B cell (primary cell): ENCODE measurements around the gene DUS4L. TPM values are rescaled to one million over a fixed set of nuclear protein-coding genes. Genes with fewer than 3 reads are reported as not detected.

Experiments
- ATAC-seq: fragments of 200-7000 bp; cut with Tn5 transposase; one replicate; pipeline ENCODE4 v1.10.0; 2021; ENCODE audit warnings: low read depth, mild to moderate bottlenecking, moderate number of reproducible peaks, moderate library complexity
- CTCF ChIA-PET: fragments of 350-600 bp; sonication (Branson Sonifier 250); formaldehyde crosslinking; loops from one replicate; lab custom pipeline; 2021; ENCODE audit warnings: antibody characterized with exemption, inconsistent platforms; lab: Charles Lee
- POLR2A ChIA-PET: fragments of 350-600 bp; sonication (Branson Sonifier 250); formaldehyde crosslinking; loops from one replicate; lab custom pipeline; 2021; ENCODE audit warnings: antibody characterized with exemption; lab: Charles Lee
- DNase-seq: peaks from one replicate; pipeline ENCODE4 v3.0.0; 2013
- H2AFZ ChIP-seq: 2 replicates; pipeline ENCODE4 v1.6.1; 2012; ENCODE audit warnings: mild to moderate bottlenecking, low read depth, low read length; ENCODE audit not compliant: insufficient read depth, poor library complexity, severe bottlenecking
- H3K27ac ChIP-seq, 2 donors: 1 replicate in 1 of 2; 2 replicates in 1 of 2; pipeline ENCODE4 v1.5.1; 2012 to 2013; ENCODE audit warnings: low read length in 2 of 2, mild to moderate bottlenecking in 2 of 2, moderate library complexity in 1 of 2
- H3K27me3 ChIP-seq, 4 experiments: fragments of 200-600 bp in 1 of 4; sonication (generic) in 1 of 4; replicated peaks in 1 of 4; 1 replicate in 2 of 4; 2 replicates in 2 of 4; pipeline versions ENCODE4 v1.6.1 to v1.7.0; 2013 to 2016; ENCODE audit warnings: low read length in 3 of 4, mild to moderate bottlenecking in 2 of 4, mixed read lengths in 1 of 4, moderate library complexity in 1 of 4; ENCODE audit not compliant: insufficient read depth in 4 of 4, control insufficient read depth in 3 of 4; ENCODE audit errors: control extremely low read depth in 1 of 4
- H3K36me3 ChIP-seq, 2 experiments: replicated peaks in 1 of 2; 1 replicate in 1 of 2; 2 replicates in 1 of 2; pipeline versions ENCODE4 v1.6.1 to v1.7.1; 2013; ENCODE audit warnings: low read length in 1 of 2; ENCODE audit not compliant: insufficient read depth in 2 of 2, control insufficient read depth in 1 of 2; ENCODE audit errors: control extremely low read depth in 1 of 2, extremely low read depth in 1 of 2
- H3K4me1 ChIP-seq, 2 donors: fragments of 200-600 bp in 1 of 2; sonication (generic) in 1 of 2; 1 replicate in 1 of 2; 2 replicates in 1 of 2; pipeline versions ENCODE4 v1.5.1 to v1.6.1; 2013 to 2017; ENCODE audit warnings: low read length in 2 of 2; ENCODE audit not compliant: control insufficient read depth in 2 of 2, insufficient read depth in 2 of 2
- H3K4me2 ChIP-seq: replicated peaks from 2 replicates; pipeline ENCODE3; 2012; ENCODE audit warnings: mild to moderate bottlenecking, low read depth, low read length; ENCODE audit not compliant: poor library complexity, severe bottlenecking
- H3K4me3 ChIP-seq, 5 experiments: fragments of 200-600 bp in 1 of 5; sonication (generic) in 1 of 5; 1 replicate in 3 of 5; 2 replicates in 2 of 5; pipeline versions ENCODE4 v1.5.1 to v1.7.0; 2011 to 2016; ENCODE audit warnings: low read length in 4 of 5, mild to moderate bottlenecking in 4 of 5, low read depth in 2 of 5, control low read depth in 1 of 5, moderate library complexity in 1 of 5; ENCODE audit not compliant: insufficient read depth in 1 of 5; ENCODE audit errors: control extremely low read depth in 1 of 5, extremely low read depth in 1 of 5
- H3K79me2 ChIP-seq: fragments of 200-600 bp; sonication (generic); one replicate; pipeline ENCODE4 v1.6.0; 2016; ENCODE audit warnings: low read length; ENCODE audit not compliant: control insufficient read depth, insufficient read depth
- H3K9ac ChIP-seq: fragments of 200-600 bp; sonication (generic); 2 replicates; pipeline ENCODE4 v1.6.1; 2017; ENCODE audit warnings: mild to moderate bottlenecking, low read length, moderate library complexity
- H3K9me3 ChIP-seq, 3 donors: one replicate each; pipeline versions ENCODE4 v1.6.1 to v1.7.1; 2013; ENCODE audit warnings: low read length in 2 of 3; ENCODE audit not compliant: control insufficient read depth in 2 of 3, insufficient read depth in 1 of 3; ENCODE audit errors: control extremely low read depth in 1 of 3
- H4K20me1 ChIP-seq: 2 replicates; pipeline ENCODE4 v1.6.0; 2012; ENCODE audit warnings: mild to moderate bottlenecking, low read length; ENCODE audit not compliant: insufficient read depth, control insufficient read depth, poor library complexity, severe bottlenecking
- H3K27ac Mint-ChIP-seq: one replicate; pipeline ENCODE4 v1.8.0; 2021; ENCODE audit warnings: mixed read lengths
- H3K27me3 Mint-ChIP-seq: one replicate; pipeline ENCODE4 v1.8.0; 2021; ENCODE audit warnings: mixed read lengths
- H3K4me1 Mint-ChIP-seq: one replicate; pipeline ENCODE4 v1.8.0; 2021; ENCODE audit warnings: mixed read lengths
- H3K4me3 Mint-ChIP-seq: one replicate; pipeline ENCODE4 v1.8.0; 2021; ENCODE audit warnings: mixed read lengths
- H3K9me3 Mint-ChIP-seq: one replicate; pipeline ENCODE4 v1.8.0; 2022; ENCODE audit warnings: mixed read lengths; ENCODE audit not compliant: insufficient read depth
- EZH2 ChIP-seq: IDR thresholded peaks from 2 replicates; pipeline ENCODE4 v1.6.1; 2012; ENCODE audit warnings: borderline replicate concordance, low read depth, mild to moderate bottlenecking, moderate library complexity, low read length; ENCODE audit not compliant: insufficient read depth, poor library complexity, severe bottlenecking
- WGBS: methylation state at CpG from one replicate; pipeline ENCODE4 v1.1.5; 2013; ENCODE audit warnings: missing lambda C conversion rate; ENCODE audit not compliant: insufficient coverage; 5-methylcytosine and 5-hydroxymethylcytosine counted together
- intact Hi-C: fragments of 100-400 bp; cut with micrococcal nuclease; formaldehyde crosslinking; loops from one replicate; pipeline ENCODE4 v1.10.0; 2022
- polyA plus RNA-seq: library from polyadenylated mRNA; depleted of rRNA; stranded (reverse); fragments of >200 nt; gene quantifications from 2 replicates; pipeline ENCODE4 v1.2.3, GENCODE V29; 2012
- total RNA-seq, 2 donors: library from RNA; stranded (reverse); fragments of 120-200 nt in 1 of 2; gene quantifications; 1 replicate in 1 of 2; 2 replicates in 1 of 2; pipeline versions ENCODE4 v1.2.3 to v1.2.4, GENCODE V29; 2013 to 2022
- TF ChIP-seq, protein P1 (sequence below): fragments of 200-600 bp; IDR thresholded peaks from one replicate; pipeline ENCODE4 v1.8.0; 2022; ENCODE audit warnings: antibody characterized with exemption, mild to moderate bottlenecking

Gene DUS4L
- total and polyA plus RNA-seq, 2 donors (not counting 1 experiment from before 2014, with no cell fraction given): 4.1 to 18.7 TPM

DNA sequence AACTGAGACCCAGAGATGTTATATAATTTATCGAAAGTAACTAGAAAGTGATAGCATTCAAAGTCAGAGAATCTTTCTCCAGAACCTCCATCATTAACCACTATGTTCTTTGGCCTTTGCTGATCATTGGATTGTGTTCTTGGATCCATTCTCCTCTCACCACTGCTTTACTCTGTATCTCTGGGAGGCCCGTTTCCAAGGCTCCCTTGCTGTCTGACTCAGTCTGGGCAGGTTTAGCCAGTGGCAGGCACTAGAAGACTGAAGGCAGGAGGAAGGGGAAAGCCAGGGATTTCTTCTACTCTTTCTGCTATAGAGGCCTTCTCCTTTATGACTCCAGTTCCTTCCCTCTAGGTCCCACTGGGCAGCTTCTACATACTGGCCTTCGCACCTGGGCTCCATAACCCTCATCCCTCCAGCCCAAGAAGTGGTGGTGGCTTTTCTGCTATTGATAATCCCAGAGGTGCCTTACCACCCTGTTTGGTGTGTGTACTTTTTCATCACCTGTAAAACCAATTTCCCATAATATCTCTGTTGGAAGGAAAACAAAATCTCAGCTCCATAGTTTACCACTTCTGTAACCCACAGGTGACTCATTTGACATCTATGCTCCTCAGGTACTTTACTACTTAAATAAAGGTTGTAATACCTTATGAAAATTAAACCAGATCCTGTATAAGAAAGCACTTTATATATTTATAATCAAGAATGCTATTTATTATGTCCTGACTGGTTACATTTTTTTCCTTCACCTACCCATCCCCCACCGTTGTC is 52.3 kb downstream of the DUS4L start:
- Histone ChIP-seq H3K27ac (no peak overlapping the region), H3K9me3 (no peaks in the 10 kb centered on the region), H3K9ac (no peak overlapping the region), H3K27me3 (no peaks in the 10 kb centered on the region), H3K4me2 (no peak overlapping the region), H3K4me3 (no peak overlapping the region), H2AFZ (no peak overlapping the region), H3K79me2 (no peaks in the 10 kb centered on the region), H3K4me1 (no peaks in the 10 kb centered on the region), H3K36me3 (peaks cover 3 to 12% of the 10 kb centered on the region in 2 experiments), H4K20me1 (no peaks in the 10 kb centered on the region)
- no peak for TF ChIP-seq EZH2
- TF ChIP-seq, protein P1, sequence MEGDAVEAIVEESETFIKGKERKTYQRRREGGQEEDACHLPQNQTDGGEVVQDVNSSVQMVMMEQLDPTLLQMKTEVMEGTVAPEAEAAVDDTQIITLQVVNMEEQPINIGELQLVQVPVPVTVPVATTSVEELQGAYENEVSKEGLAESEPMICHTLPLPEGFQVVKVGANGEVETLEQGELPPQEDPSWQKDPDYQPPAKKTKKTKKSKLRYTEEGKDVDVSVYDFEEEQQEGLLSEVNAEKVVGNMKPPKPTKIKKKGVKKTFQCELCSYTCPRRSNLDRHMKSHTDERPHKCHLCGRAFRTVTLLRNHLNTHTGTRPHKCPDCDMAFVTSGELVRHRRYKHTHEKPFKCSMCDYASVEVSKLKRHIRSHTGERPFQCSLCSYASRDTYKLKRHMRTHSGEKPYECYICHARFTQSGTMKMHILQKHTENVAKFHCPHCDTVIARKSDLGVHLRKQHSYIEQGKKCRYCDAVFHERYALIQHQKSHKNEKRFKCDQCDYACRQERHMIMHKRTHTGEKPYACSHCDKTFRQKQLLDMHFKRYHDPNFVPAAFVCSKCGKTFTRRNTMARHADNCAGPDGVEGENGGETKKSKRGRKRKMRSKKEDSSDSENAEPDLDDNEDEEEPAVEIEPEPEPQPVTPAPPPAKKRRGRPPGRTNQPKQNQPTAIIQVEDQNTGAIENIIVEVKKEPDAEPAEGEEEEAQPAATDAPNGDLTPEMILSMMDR: no peak
- no peak overlapping the region for H3K4me3 Mint-ChIP-seq
- no peaks in the 10 kb centered on the region for H3K27me3 Mint-ChIP-seq
- no peak overlapping the region for H3K27ac Mint-ChIP-seq
- H3K4me1 Mint-ChIP-seq: no peaks in the 10 kb centered on the region
- ChIA-PET CTCF (interaction anchor here (1.3 kb wide), 1 partner anchor 45 kb away, joined by 3 read pairs; no protein-coding TSS in a partner anchor), POLR2A (no interaction called here)
- no peak for DNase-seq
- intact Hi-C loops: no loop called here
- H3K9me3 Mint-ChIP-seq: no peaks in the 10 kb centered on the region
- no CpG with 5 or more reads among the region's 4 CpGs for WGBS
- ATAC-seq: no peak

DNA sequence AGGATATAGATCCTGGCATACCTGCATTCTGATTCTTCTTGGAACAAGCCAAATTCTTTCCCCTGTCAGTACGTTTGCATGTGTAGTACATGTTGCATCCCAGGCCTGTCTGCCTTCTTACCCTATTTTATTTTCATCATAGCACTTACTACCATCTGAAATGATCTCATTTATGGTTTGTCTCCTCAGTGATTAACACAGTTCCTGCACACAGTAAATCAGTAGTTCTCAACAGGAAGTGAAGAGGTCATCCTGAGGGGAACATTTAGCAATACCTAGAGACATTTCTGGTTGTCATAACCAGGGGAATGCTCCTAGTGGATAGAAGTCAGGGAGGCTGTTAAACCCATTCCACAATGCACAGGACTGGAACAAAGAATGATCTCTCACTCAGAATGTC is 58.7 kb downstream of the DUS4L start:
- WGBS: 100% methylated on average over 1 of the region's 1 CpG
- Mint-ChIP-seq H3K27ac (no peak overlapping the region), H3K9me3 (no peaks in the 10 kb centered on the region), H3K27me3 (no peaks in the 10 kb centered on the region), H3K4me1 (no peaks in the 10 kb centered on the region), H3K4me3 (no peak overlapping the region)
- Histone ChIP-seq H3K4me1 (peaks cover 5 to 6% of the 10 kb centered on the region in 2 donors), H3K27ac (peak overlapping the region in 1 of 2 donors; percentile 14), H3K9ac (no peak overlapping the region), H3K4me2 (no peak overlapping the region), H4K20me1 (no peaks in the 10 kb centered on the region), H3K27me3 (no peaks in the 10 kb centered on the region), H3K79me2 (no peaks in the 10 kb centered on the region), H3K36me3 (peaks cover 0 to 2% of the 10 kb centered on the region in 2 experiments), H3K4me3 (no peak overlapping the region), H3K9me3 (no peaks in the 10 kb centered on the region), H2AFZ (no peak overlapping the region)
- CTCF ChIA-PET: no interaction called here
- POLR2A ChIA-PET: no interaction called here
- DNase-seq (no peak), ATAC-seq (no peak)
- TF ChIP-seq, protein P1: no peak
- no peak for TF ChIP-seq EZH2
- intact Hi-C loops: no loop called here
